GM19351 (cell line): ENCODE data around the gene METTL1.
"Not testable (repeated sequence)": the region's sequence is repeated elsewhere in the genome, so short reads cannot be mapped to it uniquely, and the experiment has no call there.

Source experiments
- ATAC-seq: cut with Tn5 transposase; IDR thresholded peaks from one replicate; pipeline ENCODE4 v1.9.1; 2021; ENCODE audit warnings: mild to moderate bottlenecking, moderate library complexity; ENCODE audit not compliant: unreplicated experiment

Gene METTL1

GRCh38 chr12:57800965-57801364 lies 29.1 kb upstream of the METTL1 start:
- no peak for ATAC-seq

DNA sequence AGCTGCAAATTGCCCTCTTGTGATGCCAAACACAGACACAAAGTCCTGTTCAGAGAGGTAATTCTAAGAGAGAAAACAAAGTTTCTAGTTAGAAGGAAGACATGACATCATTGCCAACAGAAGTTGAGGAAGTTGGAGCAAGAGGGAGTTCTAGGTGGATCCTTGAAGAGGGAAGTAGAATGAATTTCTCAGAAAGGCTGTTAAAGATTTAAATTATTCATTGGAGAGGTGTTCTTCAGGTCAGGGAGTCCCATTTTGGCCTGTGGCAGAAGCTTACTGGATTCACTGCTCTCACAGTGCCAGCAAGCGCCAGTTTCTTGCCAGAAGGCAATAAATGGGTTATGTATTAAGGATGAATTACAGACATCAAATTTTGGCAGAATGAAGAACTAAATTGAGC lies 26.0 kb upstream of the METTL1 start:
- no peak for ATAC-seq

DNA sequence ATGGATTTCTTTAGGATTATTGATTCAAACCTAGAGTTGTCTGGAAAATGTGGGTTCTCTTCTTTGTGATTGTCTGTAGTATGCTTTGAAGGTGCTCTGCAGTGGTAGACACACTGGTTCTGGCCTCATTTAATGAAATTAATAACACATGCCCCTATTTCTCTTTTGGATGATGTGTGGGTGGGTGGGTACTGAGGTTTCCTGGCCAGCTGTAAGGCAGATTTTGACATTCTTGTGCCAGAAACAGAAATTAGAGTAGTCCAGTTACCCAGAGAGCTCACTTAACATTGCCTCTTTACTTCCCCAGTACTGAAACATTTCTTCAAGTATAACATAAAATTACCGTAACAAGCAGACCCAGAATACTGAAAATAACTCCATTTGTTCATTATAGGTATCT lies 25.1 kb upstream of the METTL1 start:
- ATAC-seq: no peak

DNA sequence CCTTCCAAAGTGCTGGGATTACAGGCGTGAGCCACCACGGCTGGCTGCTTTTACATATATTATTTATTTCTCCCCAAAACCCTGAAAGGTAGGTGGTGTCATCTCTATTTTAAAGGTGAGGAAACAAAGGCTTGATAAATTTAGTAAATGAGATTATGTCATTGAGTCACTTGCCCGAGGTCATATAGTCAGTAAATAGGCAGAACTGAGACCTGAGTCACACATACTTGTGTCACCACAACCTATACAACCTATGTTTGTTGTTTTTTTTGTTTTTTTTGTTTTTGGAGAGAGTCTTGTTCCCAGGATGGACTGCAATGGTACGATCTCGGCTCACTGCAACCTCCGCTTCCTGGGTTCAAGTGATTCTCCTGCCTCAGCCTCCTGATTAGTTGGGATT lies 23.4 kb upstream of the METTL1 start:
- ATAC-seq: no peak

DNA sequence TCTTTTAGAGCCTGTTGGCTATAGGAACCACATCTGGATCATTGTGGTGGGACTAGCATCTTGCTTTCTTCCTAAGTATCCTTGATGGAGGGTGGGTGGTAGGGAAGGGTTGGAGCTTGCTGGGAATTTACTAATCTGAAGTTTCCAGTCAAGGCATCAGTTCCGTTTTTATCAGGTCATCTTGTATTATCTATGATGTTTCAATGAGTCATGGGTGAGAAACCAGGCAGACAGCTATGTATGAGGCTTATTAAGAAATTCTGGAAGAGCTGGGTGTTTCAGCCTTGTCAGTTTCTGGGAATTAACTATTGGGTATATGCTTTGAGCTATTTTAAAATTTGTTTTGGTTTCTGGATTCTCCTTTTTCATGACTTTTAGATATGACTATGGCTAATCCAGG lies 22.0 kb upstream of the METTL1 start:
- ATAC-seq: no peak

- ATAC-seq: no peak
These were observed 12.0 kb upstream of the METTL1 start for GRCh38 chr12:57783861-57784260.

- ATAC-seq: no peak
These were observed 11.5 kb upstream of the METTL1 start for GRCh38 chr12:57783466-57783801.

GRCh38 chr12:57782608-57783465 lies 10.9 kb upstream of the METTL1 start, which contains the start of gene TSFM:
Gene TSFM, plus strand, starts transcription at chr12:57782787. Its CDS starts 15 bp downstream, at chr12:57782802.
- peak; percentile 93 for ATAC-seq

DNA sequence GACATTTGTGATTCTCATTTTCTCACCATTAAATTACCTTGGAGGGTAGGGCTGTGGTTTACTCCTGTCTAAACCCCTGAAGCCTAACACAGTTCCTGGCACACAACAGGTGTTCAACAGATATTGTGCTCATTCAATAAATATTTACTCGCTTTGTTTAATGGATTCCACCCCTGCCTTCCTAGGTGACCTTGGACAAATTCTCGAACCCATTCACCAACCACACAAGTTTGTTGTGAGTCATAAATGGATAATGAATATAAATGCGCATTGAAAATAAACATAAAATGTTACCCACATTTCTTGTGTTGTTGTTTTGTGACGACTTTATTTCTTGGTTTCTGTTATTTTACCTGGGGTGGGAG lies 10.3 kb upstream of the METTL1 start:
- ATAC-seq: peak; percentile 7

- no peak for ATAC-seq
These were observed 9.9 kb upstream of the METTL1 start for GRCh38 chr12:57781801-57782200.

DNA sequence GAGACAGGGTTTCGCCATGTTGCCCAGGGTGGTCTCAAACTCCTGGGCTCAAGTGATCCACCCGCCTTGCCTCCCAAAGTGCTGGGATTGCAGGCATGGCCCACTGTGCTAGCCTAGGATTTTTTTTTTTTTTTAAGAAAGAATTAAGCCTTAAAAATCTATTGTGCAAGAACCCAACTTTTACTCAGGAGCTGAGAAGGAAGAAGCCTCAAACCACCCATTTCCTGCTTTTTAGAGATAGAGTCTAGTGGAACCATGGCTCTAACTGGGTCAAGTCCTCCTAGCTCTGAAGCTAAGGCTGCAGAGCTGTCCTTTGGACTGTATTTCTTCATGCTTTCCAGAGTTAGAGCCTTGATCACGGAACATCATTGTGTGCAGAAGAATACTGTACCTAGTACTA lies 9.3 kb upstream of the METTL1 start:
- no peak for ATAC-seq

- ATAC-seq: no peak
These were observed 8.5 kb upstream of the METTL1 start for GRCh38 chr12:57780284-57780897.

DNA sequence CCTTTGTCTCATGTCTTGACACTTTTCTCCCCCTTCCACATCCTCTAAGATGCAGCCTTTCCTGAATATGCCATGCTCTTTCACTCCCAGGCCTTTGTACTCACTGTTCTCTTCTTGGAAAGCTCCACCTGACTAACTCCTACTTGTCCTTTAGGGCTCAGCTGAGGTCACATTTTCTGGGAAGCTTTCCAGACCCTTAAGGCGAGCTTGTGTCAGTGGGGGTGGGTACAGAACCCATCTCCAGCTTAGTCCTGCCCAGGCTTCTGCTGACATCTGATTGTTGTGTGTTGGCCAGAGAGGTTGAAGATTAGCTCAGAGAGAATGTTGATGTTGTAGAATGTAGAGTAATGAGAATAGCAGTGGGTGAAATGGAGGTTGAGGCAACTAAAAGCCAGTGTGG lies 7.8 kb upstream of the METTL1 start:
- no peak for ATAC-seq

GRCh38 chr12:57777911-57778310 lies 6.0 kb upstream of the METTL1 start:
- no peak for ATAC-seq

GRCh38 chr12:57777367-57777766 lies 5.5 kb upstream of the METTL1 start:
- ATAC-seq: no peak

DNA sequence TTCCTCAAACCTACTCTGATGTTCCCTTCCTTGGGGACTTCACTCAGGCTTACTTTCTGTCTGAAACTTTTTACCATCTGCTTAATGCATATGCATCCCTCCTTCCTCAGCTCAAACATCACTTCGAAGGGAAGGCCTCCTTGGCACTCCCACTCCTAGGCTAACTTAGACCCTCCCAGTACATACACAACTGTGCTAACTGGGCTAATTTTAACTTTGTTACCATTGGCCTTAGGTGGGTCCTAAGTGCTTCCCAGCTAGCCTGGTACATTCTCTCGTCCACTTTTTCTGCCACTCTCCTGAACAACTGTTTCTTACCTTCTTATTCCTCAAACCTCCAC lies 4.3 kb upstream of the METTL1 start:
- ATAC-seq: no peak

GRCh38 chr12:57775563-57776246 lies 3.8 kb upstream of the METTL1 start:
- no peak for ATAC-seq

DNA sequence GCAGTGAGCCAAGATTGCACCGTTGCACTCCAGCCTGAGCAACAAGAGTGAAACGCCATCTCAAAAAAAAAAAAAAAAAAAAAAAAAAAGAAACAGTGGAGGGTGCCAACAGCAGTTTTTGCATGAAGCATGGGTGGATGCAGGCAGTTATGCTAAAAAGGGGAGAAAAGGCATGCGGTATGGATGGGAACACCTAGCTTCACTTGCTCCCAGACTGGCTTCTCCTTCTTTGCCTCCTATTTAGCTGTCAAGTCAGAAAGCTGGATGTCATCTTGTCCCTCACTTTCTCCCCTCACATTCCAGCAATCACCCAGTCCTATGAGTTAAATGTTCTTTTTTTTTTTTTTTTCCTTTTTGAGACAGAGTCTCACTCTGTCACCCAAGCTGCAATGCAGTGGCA lies 3.1 kb upstream of the METTL1 start:
- no peak for ATAC-seq

DNA sequence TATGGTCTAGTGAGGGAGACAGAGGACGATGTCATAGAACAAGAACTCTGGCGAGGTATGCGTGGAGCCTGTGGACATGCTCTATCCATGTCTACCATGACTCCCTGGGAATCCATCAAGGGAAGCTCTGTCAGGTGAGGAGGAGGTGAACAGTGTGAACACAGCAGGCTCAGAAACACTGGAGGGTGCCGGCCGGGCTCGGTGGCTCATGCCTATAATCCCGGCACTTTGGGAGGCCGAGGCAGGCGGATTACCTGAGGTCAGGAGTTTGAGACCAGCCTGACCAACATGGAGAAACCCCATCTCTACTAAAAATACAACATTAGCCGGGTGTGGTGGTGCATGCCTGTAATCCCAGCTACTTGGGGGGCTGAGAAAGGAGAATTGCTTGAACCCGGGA lies 2.7 kb upstream of the METTL1 start:
- ATAC-seq: not testable (repeated sequence)

- ATAC-seq: peak; percentile 5
These were observed 771 bp upstream of the METTL1 start, which contains the start of gene EEF1AKMT3 for GRCh38 chr12:57772429-57773322. Gene EEF1AKMT3, plus strand, starts transcription at chr12:57772614. Its CDS starts 111 bp downstream, at chr12:57772725.
